GM12875 (cell line): ENCODE results near the gene CDH11.

Experiments
- H3K4me3 ChIP-seq: one replicate; pipeline ENCODE4 v1.5.1; 2011; ENCODE audit warnings: low read depth, low read length, control low read depth
- CTCF ChIP-seq: IDR thresholded peaks from 2 replicates; pipeline ENCODE4 v1.5.1; 2011; ENCODE audit warnings: low read depth, mild to moderate bottlenecking, control low read depth, inconsistent platforms, low read length, moderate library complexity, borderline replicate concordance; ENCODE audit not compliant: insufficient read depth

The CDH11 gene

DNA sequence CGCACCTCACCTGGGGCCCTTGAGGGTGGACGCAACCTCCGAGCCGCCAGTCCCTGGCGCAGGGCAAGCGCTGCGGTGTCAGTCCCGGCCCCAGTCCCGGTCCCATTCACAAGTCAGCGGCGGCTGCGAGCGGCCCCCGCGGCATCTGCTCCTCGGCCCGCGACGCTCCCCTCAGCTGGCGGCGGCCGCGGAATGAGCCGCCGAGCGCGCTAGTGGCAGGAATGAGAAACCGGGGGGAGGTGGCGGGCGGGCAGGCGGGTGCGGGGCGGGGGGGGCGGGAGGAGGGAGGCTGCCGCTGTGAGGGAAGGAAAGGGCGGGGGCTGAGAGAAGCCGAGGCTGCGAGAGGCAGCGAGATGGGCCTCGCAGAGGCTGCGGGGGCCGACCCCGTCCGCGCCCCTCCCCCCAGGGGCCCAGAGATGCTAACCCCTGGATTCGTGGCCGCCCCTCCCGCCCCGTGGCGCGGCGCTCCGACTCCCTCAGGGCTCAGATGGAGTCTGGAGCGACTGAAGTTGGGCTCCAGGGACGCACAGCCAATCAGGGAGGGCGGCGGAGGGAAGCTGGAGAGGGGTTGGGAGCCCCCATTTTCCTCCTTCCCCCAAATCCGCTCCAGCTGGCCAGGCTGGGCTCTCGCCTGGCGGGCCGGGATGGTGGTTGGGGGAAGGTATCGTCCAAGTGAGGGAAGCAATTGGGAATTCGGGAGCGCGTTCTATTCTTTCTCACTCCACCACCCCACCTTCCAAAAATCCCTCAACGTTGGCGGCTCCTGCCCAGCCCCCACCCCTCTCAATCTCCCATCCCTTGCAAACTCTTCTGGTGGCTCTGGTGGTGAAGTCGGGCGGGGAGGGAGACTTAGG lies at the start of gene CDH11:
CDH11 (minus strand) TSS at position 194 of the 854 bp plus-strand sequence. CDS start 117,194 bp downstream, outside the sequence.
- H3K4me3 ChIP-seq, result no peak within 1 kb of the TSS
- TF ChIP-seq CTCF, result no peak

DNA sequence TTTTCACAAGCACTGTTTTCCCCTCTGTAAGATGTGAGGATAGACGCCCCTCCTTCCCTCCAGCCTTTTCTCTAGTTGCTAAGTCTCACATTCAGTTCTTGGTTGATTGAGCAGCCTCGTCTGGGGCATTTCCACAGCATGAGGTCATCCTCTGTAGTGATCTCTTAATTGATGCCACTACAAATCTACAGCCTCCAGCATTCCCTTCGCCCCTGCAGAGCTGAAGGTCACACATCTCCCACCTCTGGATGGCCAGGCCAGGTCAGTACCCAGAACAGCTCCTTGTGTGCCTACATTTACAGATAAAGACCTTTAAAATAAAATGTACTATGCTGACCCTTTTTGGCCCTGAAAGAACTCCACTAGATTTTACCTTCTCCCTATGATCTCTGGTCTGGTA lies 32.5 kb upstream of the CDH11 start:
- no peak for TF ChIP-seq CTCF
- H3K4me3 ChIP-seq, result no peak overlapping the region

- H3K4me3 ChIP-seq, result no peak overlapping the region
- no peak for TF ChIP-seq CTCF
Measured at GRCh38 chr16:65153365-65154105, 31.7 kb upstream of the CDH11 start.

DNA sequence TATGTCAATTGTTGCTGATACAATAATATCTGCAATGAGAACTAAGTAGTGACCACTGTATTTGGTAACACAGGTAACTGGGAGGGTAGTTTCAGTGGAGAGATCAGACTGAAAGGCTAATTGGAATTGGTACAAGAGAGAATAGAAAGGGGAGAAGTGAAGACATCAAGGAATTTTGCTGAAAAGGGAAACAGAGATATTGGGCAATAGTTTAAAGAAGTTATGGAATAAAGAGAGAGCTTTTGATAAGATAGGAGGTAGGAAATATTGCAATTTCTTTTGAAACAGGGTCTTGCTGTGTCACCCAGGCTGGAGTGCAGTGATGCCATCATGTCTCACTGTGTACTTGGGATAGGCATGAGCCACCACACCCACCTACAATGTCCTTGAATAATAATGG lies 26.9 kb upstream of the CDH11 start:
- no peak for TF ChIP-seq CTCF
- H3K4me3 ChIP-seq, result no peak overlapping the region

GRCh38 chr16:65142276-65142675 lies 20.4 kb upstream of the CDH11 start:
- TF ChIP-seq CTCF, result no peak
- no peak overlapping the region for H3K4me3 ChIP-seq

DNA sequence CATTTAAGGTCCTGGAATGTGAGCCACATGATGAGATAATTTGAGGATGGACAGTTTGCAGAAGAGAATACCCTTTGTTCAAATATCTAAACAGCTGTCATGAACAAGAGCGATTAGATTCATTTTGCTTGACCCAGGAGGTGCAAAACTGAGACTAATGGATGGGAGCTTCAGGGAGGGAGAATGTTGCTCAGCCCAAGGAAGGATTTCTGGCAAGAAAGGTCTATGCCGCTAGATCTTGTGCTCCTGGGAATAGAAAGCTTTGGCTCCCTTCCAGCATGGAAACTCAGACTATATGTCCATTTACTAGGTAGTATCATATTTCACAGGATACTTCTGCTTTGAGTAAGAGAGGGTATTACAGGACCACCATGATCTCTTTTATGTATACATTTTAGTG lies 14.8 kb upstream of the CDH11 start:
- no peak for TF ChIP-seq CTCF
- H3K4me3 ChIP-seq, result no peak overlapping the region
